Keratinocyte (primary cell): ENCODE results near the gene GAGE10. TPM values are rescaled to one million over a fixed set of nuclear protein-coding genes. Genes with fewer than 3 reads are reported as not detected.

Experiments
- DNase-seq: peaks from one replicate; pipeline ENCODE4 v3.0.0-alpha.2; 2011; ENCODE audit warnings: low read depth, missing footprints, low spot score
- FAIRE-seq: peaks from 2 replicates; lab custom pipeline; 2011; peaks lifted over from hg19 to GRCh38; lab: Jason Lieb, UNC
- H2AFZ ChIP-seq: 2 replicates; pipeline ENCODE4 v1.6.0; 2012; ENCODE audit warnings: low read length, control low read depth, inconsistent platforms; ENCODE audit not compliant: control insufficient read depth
- H3K27ac ChIP-seq: 2 replicates; pipeline ENCODE4 v1.5.1; 2011; ENCODE audit warnings: low read length; ENCODE audit not compliant: control insufficient read depth, insufficient read depth
- H3K27me3 ChIP-seq: 3 replicates; pipeline ENCODE4 v1.6.0; 2011; ENCODE audit warnings: low read length; ENCODE audit not compliant: control insufficient read depth, insufficient read depth; ENCODE audit errors: extremely low read depth
- H3K36me3 ChIP-seq, 2 experiments: 2 replicates in 1 of 2; 3 replicates in 1 of 2; pipeline ENCODE4 v1.5.1; 2011; ENCODE audit warnings: low read length in 2 of 2, mild to moderate bottlenecking in 1 of 2; ENCODE audit not compliant: control insufficient read depth in 2 of 2, insufficient read depth in 2 of 2; ENCODE audit errors: extremely low read depth in 1 of 2
- H3K4me1 ChIP-seq: 3 replicates; pipeline ENCODE4 v1.5.1; 2011; ENCODE audit warnings: low read length; ENCODE audit not compliant: control insufficient read depth, insufficient read depth; ENCODE audit errors: extremely low read depth
- H3K4me2 ChIP-seq: 3 replicates; pipeline ENCODE4 v1.6.0; 2011; ENCODE audit warnings: low read depth, low read length; ENCODE audit not compliant: control insufficient read depth, insufficient read depth; ENCODE audit errors: extremely low read depth
- H3K4me3 ChIP-seq, 3 experiments: fragments of 200-600 bp in 1 of 3; sonication (generic) in 1 of 3; 2 replicates in 2 of 3; 3 replicates in 1 of 3; pipeline ENCODE4 v1.5.1; 2011 to 2016; ENCODE audit warnings: low read length in 3 of 3, mild to moderate bottlenecking in 3 of 3, control low read depth in 2 of 3, inconsistent platforms in 1 of 3, low read depth in 1 of 3, mixed read lengths in 1 of 3, mixed run types in 1 of 3, moderate library complexity in 1 of 3; ENCODE audit not compliant: control insufficient read depth in 2 of 3, insufficient read depth in 2 of 3; ENCODE audit errors: extremely low read depth in 1 of 3
- H3K79me2 ChIP-seq: 2 replicates; pipeline ENCODE4 v1.6.0; 2012; ENCODE audit warnings: low read length; ENCODE audit not compliant: control insufficient read depth, insufficient read depth
- H3K9ac ChIP-seq: 3 replicates; pipeline ENCODE4 v1.6.0; 2011; ENCODE audit warnings: low read length; ENCODE audit not compliant: control insufficient read depth, insufficient read depth; ENCODE audit errors: extremely low read depth
- H3K9me1 ChIP-seq: 3 replicates; pipeline ENCODE4 v1.6.0; 2011; ENCODE audit warnings: low read length; ENCODE audit not compliant: control insufficient read depth, insufficient read depth; ENCODE audit errors: extremely low read depth
- H3K9me3 ChIP-seq: 2 replicates; pipeline ENCODE4 v1.5.1; 2012; ENCODE audit warnings: low read depth, low read length; ENCODE audit not compliant: control insufficient read depth
- H4K20me1 ChIP-seq: 3 replicates; pipeline ENCODE4 v1.6.0; 2011; ENCODE audit warnings: low read length; ENCODE audit not compliant: control insufficient read depth, insufficient read depth; ENCODE audit errors: extremely low read depth
- EZH2 ChIP-seq: IDR thresholded peaks from one replicate; pipeline ENCODE4 v1.6.1; 2012; ENCODE audit warnings: inconsistent platforms, mild to moderate bottlenecking, low read length, moderate library complexity
- dilution Hi-C: fragments of 300-500 bp; cut with MboI; formaldehyde crosslinking; loops from one replicate; pipeline ENCODE4 v1.7.0; 2020; ENCODE audit warnings: low sequenced_read_pairs; ENCODE audit not compliant: extremely low pct_ligation_motif_present
- polyA plus RNA-seq, 5 experiments: library from polyadenylated mRNA; depleted of rRNA in 3 of 5; stranded (reverse) in 3 of 5; stranded (forward) in 1 of 5; unstranded in 1 of 5; fragments of >200 nt; gene quantifications; 1 replicate in 1 of 5; 2 replicates in 3 of 5; 3 replicates in 1 of 5; pipeline versions ENCODE4 v1.2.1 to v1.2.3, GENCODE V29; 2011 to 2012; ENCODE audit warnings: missing spikeins in 2 of 5, low read depth in 1 of 5, low replicate concordance in 1 of 5
- TF ChIP-seq, protein P1 (sequence below), 3 experiments: IDR thresholded peaks in 1 of 3; conservative IDR thresholded peaks in 1 of 3; optimal IDR thresholded peaks in 1 of 3; 2 replicates in 2 of 3; 3 replicates in 1 of 3; pipeline versions ENCODE3 to v1.5.1; 2011; ENCODE audit warnings: low read length in 3 of 3, mild to moderate bottlenecking in 3 of 3, moderate library complexity in 2 of 3, control low read depth in 1 of 3, inconsistent platforms in 1 of 3; ENCODE audit not compliant: insufficient read depth in 2 of 3; ENCODE audit errors: extremely low read depth in 1 of 3

GAGE10 gene
- polyA plus RNA-seq, 1 donor (not counting 4 experiments of a cell fraction or from before 2014, with no cell fraction given), result not detected

DNA sequence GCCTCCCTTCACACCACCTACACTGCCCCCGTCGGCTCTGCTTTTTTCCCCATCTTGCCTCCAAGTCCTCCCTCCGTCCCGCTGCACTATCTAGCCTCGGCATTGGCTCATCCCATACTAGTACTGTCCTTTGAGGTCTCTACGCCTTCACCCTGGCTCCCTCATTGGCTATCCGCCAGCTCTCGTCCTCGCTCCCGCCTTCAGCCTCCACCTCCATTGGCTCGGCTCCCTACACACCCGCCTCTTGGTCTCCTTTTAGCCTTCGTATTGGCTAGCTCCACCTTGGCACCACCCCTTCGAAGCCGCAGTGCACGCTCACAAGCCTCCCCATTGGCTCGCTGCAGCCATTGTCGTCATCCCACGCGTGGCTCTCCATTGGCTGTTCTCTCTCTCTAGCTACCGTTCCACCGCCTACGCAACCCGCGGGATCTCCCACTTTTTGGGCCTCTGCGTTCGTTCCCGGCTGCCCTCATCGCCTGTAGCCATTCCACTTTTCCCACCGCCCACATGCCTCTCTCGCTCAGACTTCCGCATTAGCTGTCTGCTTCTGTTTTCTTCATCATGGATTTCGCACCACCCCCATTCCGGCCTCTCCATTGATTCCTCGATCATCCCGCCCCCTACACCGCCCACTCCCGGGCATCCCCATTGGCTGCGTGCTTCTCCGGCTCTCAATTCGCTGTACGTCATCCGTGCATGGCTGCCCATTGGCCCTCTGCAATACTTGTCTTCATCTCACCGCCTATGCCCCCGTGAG, 34.3 kb upstream of the GAGE10 start:
- Histone ChIP-seq H3K4me3 (peak overlapping the region; percentile 49 to 80 (median 62)), H3K9ac (peak overlapping the region; percentile 89), H3K4me1 (peaks cover 14% of the 10 kb centered on the region), H3K79me2 (peaks cover 2% of the 10 kb centered on the region), H3K36me3 (no peaks in the 10 kb centered on the region), H3K9me3 (no peaks in the 10 kb centered on the region), H3K4me2 (peak overlapping the region; percentile 88), H2AFZ (peak overlapping the region; percentile 93), H3K27ac (peak overlapping the region; percentile 95), H3K9me1 (no peaks in the 10 kb centered on the region), H4K20me1 (no peaks in the 10 kb centered on the region), H3K27me3 (no peaks in the 10 kb centered on the region)
- dilution Hi-C loops, result no loop called here
- TF ChIP-seq, protein P1, sequence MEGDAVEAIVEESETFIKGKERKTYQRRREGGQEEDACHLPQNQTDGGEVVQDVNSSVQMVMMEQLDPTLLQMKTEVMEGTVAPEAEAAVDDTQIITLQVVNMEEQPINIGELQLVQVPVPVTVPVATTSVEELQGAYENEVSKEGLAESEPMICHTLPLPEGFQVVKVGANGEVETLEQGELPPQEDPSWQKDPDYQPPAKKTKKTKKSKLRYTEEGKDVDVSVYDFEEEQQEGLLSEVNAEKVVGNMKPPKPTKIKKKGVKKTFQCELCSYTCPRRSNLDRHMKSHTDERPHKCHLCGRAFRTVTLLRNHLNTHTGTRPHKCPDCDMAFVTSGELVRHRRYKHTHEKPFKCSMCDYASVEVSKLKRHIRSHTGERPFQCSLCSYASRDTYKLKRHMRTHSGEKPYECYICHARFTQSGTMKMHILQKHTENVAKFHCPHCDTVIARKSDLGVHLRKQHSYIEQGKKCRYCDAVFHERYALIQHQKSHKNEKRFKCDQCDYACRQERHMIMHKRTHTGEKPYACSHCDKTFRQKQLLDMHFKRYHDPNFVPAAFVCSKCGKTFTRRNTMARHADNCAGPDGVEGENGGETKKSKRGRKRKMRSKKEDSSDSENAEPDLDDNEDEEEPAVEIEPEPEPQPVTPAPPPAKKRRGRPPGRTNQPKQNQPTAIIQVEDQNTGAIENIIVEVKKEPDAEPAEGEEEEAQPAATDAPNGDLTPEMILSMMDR (optimal IDR thresholded peaks at IDR 0.05 in 1 of 3, IDR thresholded peaks at IDR 0.05 in 1 of 3, conservative IDR thresholded peaks at IDR 0.05 in 1 of 3; ENCODE audit: extremely low read depth in 1 of 3, insufficient read depth in 2 of 3, low read length in 3 of 3), result no peak
- TF ChIP-seq EZH2, result no peak
- DNase-seq, result peak; percentile 86
- peak; percentile 61 for FAIRE-seq

DNA sequence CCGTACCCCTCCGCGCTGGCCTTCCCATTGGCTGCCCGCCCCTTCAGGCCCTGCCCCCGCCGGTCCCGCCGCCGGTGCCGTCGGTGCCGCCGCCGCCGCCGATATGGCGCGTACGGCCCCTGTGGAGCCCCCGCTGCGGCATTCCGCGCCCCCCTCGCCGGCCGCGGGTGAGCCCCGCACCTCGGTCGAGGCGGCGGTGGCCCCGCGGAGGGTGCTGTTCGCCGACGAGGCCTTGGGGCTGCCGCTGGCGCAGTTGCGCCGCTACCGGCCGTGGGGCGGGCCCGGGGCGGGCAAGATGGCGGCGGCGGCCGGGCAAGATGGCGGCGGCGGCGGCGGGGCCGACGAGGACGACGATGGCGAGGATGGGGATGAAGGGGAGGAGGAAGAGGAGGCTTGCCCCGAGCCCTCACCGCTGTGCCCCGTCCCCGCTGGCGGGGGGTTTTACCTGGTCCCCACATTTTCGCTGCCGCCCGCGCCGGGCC, 33.6 kb upstream of the GAGE10 start, which contains the start of gene PPP1R3F:
Gene PPP1R3F, plus strand, starts transcription at position 27 of the 482 bp plus-strand sequence. Its CDS starts 77 bp downstream, at position 104.
- Histone ChIP-seq H3K27me3 (no peaks in the 10 kb centered on the region), H3K4me3 (peak within 1 kb of the TSS; percentile 49 to 80 (median 62)), H3K4me2 (peak within 1 kb of the TSS; percentile 88), H3K27ac (peak within 1 kb of the TSS; percentile 95), H3K36me3 (no peaks in the 10 kb centered on the region), H3K4me1 (peaks cover 14% of the 10 kb centered on the region), H2AFZ (peak within 1 kb of the TSS; percentile 93), H3K9me3 (no peaks in the 10 kb centered on the region), H3K9ac (peak within 1 kb of the TSS; percentile 89), H4K20me1 (no peaks in the 10 kb centered on the region), H3K79me2 (peaks cover 2% of the 10 kb centered on the region), H3K9me1 (no peaks in the 10 kb centered on the region)
- no peak for DNase-seq
- FAIRE-seq, result no peak
- TF ChIP-seq, protein P1 (optimal IDR thresholded peaks at IDR 0.05 in 1 of 3, IDR thresholded peaks at IDR 0.05 in 1 of 3, conservative IDR thresholded peaks at IDR 0.05 in 1 of 3; ENCODE audit: extremely low read depth in 1 of 3, insufficient read depth in 2 of 3, low read length in 3 of 3), result no peak
- TF ChIP-seq EZH2, result no peak
- dilution Hi-C loops, result no loop called here
